Fibroblast of upper back skin (primary cell): Measurements from ENCODE around the gene PCDHA9.

Source experiments
- DNase-seq: peaks from one replicate; pipeline ENCODE4 v3.0.0-alpha.2; 2013

PCDHA9 gene

GRCh38 chr5:140877262-140877581 lies 29.0 kb downstream of the PCDHA9 start:
- no peak for DNase-seq

GRCh38 chr5:140881889-140882590 lies 33.9 kb downstream of the PCDHA9 start, which contains the start of gene PCDHA13:
TSS of gene PCDHA13 (plus strand) at chr5:140882124. CDS start at chr5:140882269, 145 bp downstream.
- no peak for DNase-seq

GRCh38 chr5:140882591-140882899 lies 34.4 kb downstream of the PCDHA9 start:
- DNase-seq: no peak

GRCh38 chr5:140883373-140883772 lies 35.2 kb downstream of the PCDHA9 start:
- DNase-seq: no peak

- no peak for DNase-seq
These were observed 35.9 kb downstream of the PCDHA9 start for GRCh38 chr5:140883927-140884697.
